ENCODE results near the gene SLC38A8. TPM values are rescaled to one million over a fixed set of nuclear protein-coding genes. Genes with fewer than 3 reads are reported as not detected.

Gene SLC38A8
- total RNA-seq, 2 experiments from 2014 or later: not detected

GRCh38 chr16:83964684-83965443, 77.7 kb downstream of the SLC38A8 start:
- no peak for DNase-seq
- Mint-ChIP-seq H3K27me3 (peaks cover 10% of the 10 kb centered on the region), H3K9me3 (no peaks in the 10 kb centered on the region), H3K36me3 (ENCODE audit: low read depth) (no peaks in the 10 kb centered on the region), H3K4me1 (peaks cover 2% of the 10 kb centered on the region), H3K27ac (no peak overlapping the region), H3K4me3 (no peak overlapping the region)
- CTCF ChIA-PET: interaction anchor here (1.4 to 1.5 kb wide), 2 partner anchors 99 to 101 kb away, joined by 3 to 4 read pairs; no protein-coding TSS in a partner anchor
- POLR2A ChIA-PET: no interaction called here

GRCh38 chr16:83963277-83964119, 79.1 kb downstream of the SLC38A8 start:
- Mint-ChIP-seq H3K36me3 (ENCODE audit: low read depth) (no peaks in the 10 kb centered on the region), H3K27me3 (peaks cover 3% of the 10 kb centered on the region), H3K9me3 (no peaks in the 10 kb centered on the region), H3K27ac (no peak overlapping the region), H3K4me1 (peaks cover 2% of the 10 kb centered on the region), H3K4me3 (no peak overlapping the region)
- no peak for DNase-seq
- ChIA-PET POLR2A (no interaction called here), CTCF (interaction anchor here (1.5 to 1.9 kb wide), 2 partner anchors 10 to 100 kb away, joined by 4 read pairs; no protein-coding TSS in a partner anchor)

GRCh38 chr16:83961591-83961990, 81.0 kb downstream of the SLC38A8 start:
- POLR2A ChIA-PET: no interaction called here
- H3K4me1 Mint-ChIP-seq: no peaks in the 10 kb centered on the region
- no peak overlapping the region for H3K27ac Mint-ChIP-seq
- no peaks in the 10 kb centered on the region for H3K9me3 Mint-ChIP-seq
- no peaks in the 10 kb centered on the region for H3K36me3 Mint-ChIP-seq (ENCODE audit: low read depth)
- CTCF ChIA-PET: no interaction called here
- DNase-seq: no peak
- no peak overlapping the region for H3K4me3 Mint-ChIP-seq
- H3K27me3 Mint-ChIP-seq: no peaks in the 10 kb centered on the region

GRCh38 chr16:83960521-83961249, 81.9 kb downstream of the SLC38A8 start:
- no peak for DNase-seq
- Mint-ChIP-seq H3K4me3 (no peak overlapping the region), H3K36me3 (ENCODE audit: low read depth) (no peaks in the 10 kb centered on the region), H3K27ac (no peak overlapping the region), H3K27me3 (no peaks in the 10 kb centered on the region), H3K9me3 (no peaks in the 10 kb centered on the region), H3K4me1 (no peaks in the 10 kb centered on the region)
- CTCF ChIA-PET: no interaction called here
- POLR2A ChIA-PET: no interaction called here

Other genes with a start within 250 kb of the SLC38A8 start
- 10 to 100 TPM; 66.2 to 66.5 TPM for gene HSBP1, start 234.8 kb downstream of the SLC38A8 start, total RNA-seq
- gene MLYCD, start 143.7 kb downstream of the SLC38A8 start, total RNA-seq: 1 to 10 TPM; 3.5 to 4.0 TPM
- under 1 TPM; 0.48 to 0.88 TPM for gene OSGIN1, start 89.6 kb downstream of the SLC38A8 start, total RNA-seq
- gene NECAB2, start 74.6 kb downstream of the SLC38A8 start, total RNA-seq: not detected
- gene MBTPS1, start 74.1 kb upstream of the SLC38A8 start, total RNA-seq: 10 to 100 TPM; 46.4 to 50.4 TPM
- 10 to 100 TPM; 15.2 to 16.3 TPM for gene HSDL1, start 102.4 kb upstream of the SLC38A8 start, total RNA-seq
- gene DNAAF1, start 102.5 kb upstream of the SLC38A8 start, total RNA-seq: not detected
- gene TAF1C, start 144.3 kb upstream of the SLC38A8 start, total RNA-seq: 10 to 100 TPM; 47.2 to 51.9 TPM
- not detected for gene ADAD2, start 148.4 kb upstream of the SLC38A8 start, total RNA-seq
- not detected for gene KCNG4, start 197.2 kb upstream of the SLC38A8 start, total RNA-seq

Data from activated CD4-positive, alpha-beta memory T cell treated with anti-CD3 and anti-CD28 coated beads, Interleukin-2, amount 10 ng/mL, durations not matched to agents 7 days and 5 days (primary cell).